Measurements from ENCODE around the gene SPEM1.

SPEM1 gene

GRCh38 chr17:7437369-7437863 is 17.3 kb downstream of the SPEM1 start:
- no peak for TF ChIP-seq CTCF (IDR thresholded peaks at IDR 0.05; ENCODE audit: insufficient read depth, missing control alignments)
- FAIRE-seq: no peak
- no peak for DNase-seq (ENCODE audit: insufficient read length, low spot score)

- no peak for TF ChIP-seq CTCF (IDR thresholded peaks at IDR 0.05; ENCODE audit: insufficient read depth, missing control alignments)
- no peak for FAIRE-seq
- DNase-seq (ENCODE audit: insufficient read length, low spot score): no peak
These were observed 18.0 kb downstream of the SPEM1 start for GRCh38 chr17:7437950-7438614.

- FAIRE-seq: no peak
- no peak for DNase-seq (ENCODE audit: insufficient read length, low spot score)
- no peak for TF ChIP-seq CTCF (IDR thresholded peaks at IDR 0.05; ENCODE audit: insufficient read depth, missing control alignments)
These were observed 18.7 kb downstream of the SPEM1 start for GRCh38 chr17:7438656-7439460.

GRCh38 chr17:7439462-7440112 is 19.5 kb downstream of the SPEM1 start, which contains the start of gene FGF11:
FGF11 (plus strand) TSS chr17:7439512; CDS start chr17:7439621, 109 bp downstream.
- no peak for TF ChIP-seq CTCF (IDR thresholded peaks at IDR 0.05; ENCODE audit: insufficient read depth, missing control alignments)
- DNase-seq (ENCODE audit: insufficient read length, low spot score) (no peak), FAIRE-seq (no peak)

- FAIRE-seq (no peak), DNase-seq (ENCODE audit: insufficient read length, low spot score) (peak; percentile 60)
- no peak for TF ChIP-seq CTCF (IDR thresholded peaks at IDR 0.05; ENCODE audit: insufficient read depth, missing control alignments)
These were observed 20.1 kb downstream of the SPEM1 start for GRCh38 chr17:7440113-7440833.

GRCh38 chr17:7440834-7441195 is 20.7 kb downstream of the SPEM1 start:
- FAIRE-seq (no peak), DNase-seq (ENCODE audit: insufficient read length, low spot score) (no peak)
- no peak for TF ChIP-seq CTCF (IDR thresholded peaks at IDR 0.05; ENCODE audit: insufficient read depth, missing control alignments)
